Erythroblast (primary cell): ENCODE results near the gene FEN1.

Experiments used
- DNase-seq, 2 experiments: peaks; one replicate each; lab custom pipeline; 2025; lab: John Stamatoyannopoulos, UW
- GATA1 ChIP-seq: IDR thresholded peaks from 2 replicates; pipeline ENCODE4 v1.6.1; 2011; ENCODE audit warnings: low read depth, mild to moderate bottlenecking, control low read depth, low read length, moderate library complexity
- POLR2A ChIP-seq: IDR thresholded peaks from 2 replicates; pipeline ENCODE4 v1.6.1; 2011; ENCODE audit warnings: mild to moderate bottlenecking, low read length

FEN1 gene

GRCh38 chr11:61775106-61775505 lies 17.6 kb upstream of the FEN1 start:
- TF ChIP-seq GATA1, result no peak
- no peak for TF ChIP-seq POLR2A
- no peak for DNase-seq

DNA sequence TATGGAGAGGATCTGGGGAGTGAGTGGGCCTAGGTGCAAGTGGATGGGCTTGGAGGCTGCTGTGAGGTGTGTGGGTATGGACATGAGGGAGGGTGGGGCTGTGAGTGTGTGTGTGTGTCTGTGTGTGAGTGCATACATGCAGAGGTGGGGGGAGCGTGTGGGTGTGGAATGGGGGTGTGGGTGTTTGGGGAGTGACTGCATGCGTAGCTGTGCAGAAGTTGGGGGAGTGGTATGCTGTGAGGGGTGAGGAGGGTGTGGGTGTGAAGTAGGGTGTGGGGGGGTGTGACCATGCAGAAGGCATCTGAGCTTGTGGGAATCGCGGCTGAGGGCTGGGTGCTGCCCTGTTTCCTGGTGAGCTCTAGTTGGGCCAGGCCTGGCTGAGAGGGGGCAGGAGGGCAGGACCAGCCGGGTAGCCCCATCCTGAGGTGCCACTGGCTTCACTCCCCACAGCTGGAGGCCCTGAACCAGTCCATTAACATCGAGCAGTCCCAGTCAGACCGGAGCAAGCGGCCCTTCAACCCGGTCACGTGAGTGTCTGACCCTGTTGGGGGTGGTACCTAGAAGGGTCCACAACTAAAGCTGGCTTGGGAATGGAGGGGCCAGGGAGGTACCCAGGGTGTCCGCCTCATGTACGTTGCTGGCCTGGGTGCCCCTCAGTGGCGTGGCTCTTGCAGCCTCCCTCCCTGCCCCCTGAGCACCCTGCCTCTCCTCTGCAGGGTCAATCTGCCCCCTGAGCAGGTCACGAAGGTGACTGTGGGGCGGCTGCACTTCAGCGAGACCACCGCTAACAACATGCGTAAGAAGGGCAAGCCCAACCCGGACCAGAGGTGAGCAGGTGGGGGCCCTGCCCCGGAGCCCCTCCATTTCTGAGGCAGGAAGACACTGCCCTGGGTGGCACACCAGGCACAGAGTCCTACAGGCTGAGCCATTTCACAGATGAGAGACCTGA lies 16.8 kb upstream of the FEN1 start:
- TF ChIP-seq GATA1 (no peak), POLR2A (no peak)
- DNase-seq, result peak in 1 of 2 experiments; percentile 14

DNA sequence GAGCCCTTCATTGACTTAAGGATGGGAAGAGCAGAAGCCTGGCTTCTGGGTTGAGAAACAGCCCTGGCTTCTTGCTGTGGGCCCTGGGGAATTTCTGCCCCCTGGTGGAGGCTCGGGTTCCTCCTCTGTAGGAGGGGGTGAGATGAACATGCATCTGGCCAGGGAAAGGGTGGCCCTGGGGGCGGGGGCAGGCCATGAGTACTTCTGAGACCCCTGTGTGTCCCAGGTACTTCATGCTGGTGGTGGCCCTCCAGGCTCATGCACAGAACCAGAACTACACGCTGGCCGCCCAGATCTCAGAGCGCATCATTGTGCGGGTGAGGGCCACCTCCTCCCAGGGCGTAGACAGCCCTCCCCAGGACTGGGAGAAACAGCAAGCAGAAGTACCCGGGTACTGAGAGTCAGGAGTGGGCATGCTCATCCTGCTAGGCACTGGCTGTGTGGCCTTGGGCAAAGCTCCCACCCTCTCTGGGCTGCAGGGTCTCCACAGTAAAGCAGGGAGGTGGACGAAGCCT lies 16.1 kb upstream of the FEN1 start:
- DNase-seq, result peak; percentile 76 to 83

GRCh38 chr11:61777234-61778090 lies 15.2 kb upstream of the FEN1 start:
- peak; percentile 55 to 60 for DNase-seq
- TF ChIP-seq POLR2A (no peak), GATA1 (no peak)

More for the DNA sequence above, 16.1 kb upstream of the FEN1 start:
- TF ChIP-seq POLR2A, result no peak
- no peak for TF ChIP-seq GATA1

GRCh38 chr11:61778357-61778886 lies 14.3 kb upstream of the FEN1 start:
- no peak for DNase-seq
- TF ChIP-seq GATA1 (no peak), POLR2A (no peak)

- no peak for TF ChIP-seq POLR2A
- no peak for TF ChIP-seq GATA1
- no peak for DNase-seq
Measured at GRCh38 chr11:61778920-61779650, 13.6 kb upstream of the FEN1 start.

GRCh38 chr11:61779666-61780525 lies 12.8 kb upstream of the FEN1 start:
- TF ChIP-seq GATA1 (no peak), POLR2A (no peak)
- DNase-seq, result no peak

GRCh38 chr11:61780581-61781162 lies 12.0 kb upstream of the FEN1 start:
- TF ChIP-seq GATA1 (no peak), POLR2A (no peak)
- DNase-seq, result no peak

- no peak for TF ChIP-seq POLR2A
- no peak for TF ChIP-seq GATA1
Measured at GRCh38 chr11:61781585-61781984, 11.1 kb upstream of the FEN1 start.

GRCh38 chr11:61782299-61782698 lies 10.4 kb upstream of the FEN1 start:
- TF ChIP-seq GATA1 (no peak), POLR2A (no peak)

More at GRCh38 chr11:61781585-61781984, 11.1 kb upstream of the FEN1 start:
- no peak for DNase-seq

GRCh38 chr11:61782841-61783240 lies 9.9 kb upstream of the FEN1 start:
- no peak for DNase-seq

More at GRCh38 chr11:61782299-61782698, 10.4 kb upstream of the FEN1 start:
- DNase-seq, result no peak

More at GRCh38 chr11:61782841-61783240, 9.9 kb upstream of the FEN1 start:
- no peak for TF ChIP-seq POLR2A
- TF ChIP-seq GATA1, result no peak
